Measurements from ENCODE around the gene ITGAX.
"Not testable (repeated sequence)": the region's sequence is repeated elsewhere in the genome, so short reads cannot be mapped to it uniquely, and the experiment has no call there.

ITGAX gene

DNA sequence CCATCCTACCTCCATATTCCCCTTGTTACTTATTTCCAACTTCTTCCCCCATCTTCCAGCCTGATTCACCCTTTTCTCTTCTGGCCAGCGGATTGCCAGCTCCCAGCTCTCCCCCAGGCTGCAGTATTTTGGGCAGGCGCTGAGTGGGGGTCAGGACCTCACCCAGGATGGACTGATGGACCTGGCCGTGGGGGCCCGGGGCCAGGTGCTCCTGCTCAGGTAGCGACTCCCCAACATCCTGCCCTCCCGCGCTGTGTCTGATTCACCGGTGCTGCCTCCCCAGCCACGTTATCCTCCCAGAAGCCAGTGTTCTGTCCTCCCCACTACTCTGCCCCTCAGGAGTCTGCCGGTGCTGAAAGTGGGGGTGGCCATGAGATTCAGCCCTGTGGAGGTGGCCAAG is 57.8 kb downstream of the ITGAX start:
- no peak for DNase-seq

DNA sequence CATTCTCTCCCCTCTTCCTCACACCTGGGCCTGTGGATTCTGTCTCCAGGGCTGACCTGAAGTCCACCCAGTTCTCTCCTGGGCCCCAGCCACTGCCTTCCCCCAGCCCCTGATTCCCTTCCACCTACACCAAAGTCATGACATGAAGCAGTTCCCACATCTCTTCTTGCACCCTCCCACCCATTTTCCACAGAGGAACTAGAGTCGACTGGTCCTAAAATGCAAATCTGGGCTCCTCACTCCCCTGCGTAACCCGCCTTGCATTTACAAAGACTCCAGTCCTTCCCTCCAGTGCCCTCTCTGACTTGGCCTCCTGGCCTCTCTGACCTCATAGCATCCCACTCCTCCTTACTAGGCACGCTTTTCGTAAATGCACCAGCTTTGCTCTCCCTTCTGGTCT is 58.4 kb downstream of the ITGAX start:
- no peak for DNase-seq

DNA sequence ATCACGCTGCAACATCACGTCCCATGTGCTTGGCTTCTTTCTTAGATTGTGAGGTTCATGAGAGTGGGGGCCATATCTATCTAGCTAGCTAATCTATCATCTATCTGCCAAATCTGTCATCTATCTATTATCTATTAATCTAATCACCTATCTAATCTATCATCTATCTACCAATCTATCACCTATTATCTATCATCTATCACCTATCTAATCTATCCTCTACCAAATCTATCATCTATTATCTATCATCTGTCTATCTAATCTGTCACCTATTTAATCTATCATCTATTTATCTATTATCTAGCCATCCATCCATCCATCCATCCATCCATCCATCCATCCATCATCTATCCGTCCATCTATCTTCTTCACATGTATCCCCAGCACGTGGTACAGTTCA is 59.0 kb downstream of the ITGAX start:
- no peak for DNase-seq

DNA sequence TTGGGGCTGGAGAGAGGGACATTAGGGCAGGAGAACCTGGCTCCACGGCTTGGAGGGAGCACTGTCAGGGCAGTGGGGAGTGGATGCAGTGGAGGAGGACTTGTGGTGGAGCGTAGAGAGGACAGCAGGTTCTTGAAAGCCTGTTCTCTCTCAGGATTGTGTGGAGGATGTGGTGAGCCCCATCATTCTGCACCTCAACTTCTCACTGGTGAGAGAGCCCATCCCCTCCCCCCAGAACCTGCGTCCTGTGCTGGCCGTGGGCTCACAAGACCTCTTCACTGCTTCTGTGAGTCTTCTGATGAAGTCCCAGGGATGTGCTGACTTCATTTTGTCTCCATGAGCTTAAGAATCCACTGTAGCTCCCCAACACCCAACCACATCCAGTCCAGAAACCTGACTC is 59.7 kb downstream of the ITGAX start:
- no peak for DNase-seq

DNA sequence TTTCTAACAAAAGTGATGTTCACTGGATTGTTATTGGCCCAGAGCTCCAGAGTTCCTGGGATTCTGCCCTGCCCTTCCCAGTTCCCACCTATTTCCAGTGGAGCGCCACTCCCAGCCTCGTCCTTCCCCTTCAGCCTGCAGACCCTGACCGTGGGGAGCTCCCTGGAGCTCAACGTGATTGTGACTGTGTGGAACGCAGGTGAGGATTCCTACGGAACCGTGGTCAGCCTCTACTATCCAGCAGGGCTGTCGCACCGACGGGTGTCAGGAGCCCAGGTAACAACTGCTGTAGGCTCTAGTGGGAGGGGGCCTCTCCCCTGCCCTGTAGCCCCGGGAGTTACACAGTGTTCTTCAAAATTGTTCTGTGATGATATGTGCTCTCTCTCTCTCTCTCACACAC is 61.4 kb downstream of the ITGAX start:
- no peak for DNase-seq

DNA sequence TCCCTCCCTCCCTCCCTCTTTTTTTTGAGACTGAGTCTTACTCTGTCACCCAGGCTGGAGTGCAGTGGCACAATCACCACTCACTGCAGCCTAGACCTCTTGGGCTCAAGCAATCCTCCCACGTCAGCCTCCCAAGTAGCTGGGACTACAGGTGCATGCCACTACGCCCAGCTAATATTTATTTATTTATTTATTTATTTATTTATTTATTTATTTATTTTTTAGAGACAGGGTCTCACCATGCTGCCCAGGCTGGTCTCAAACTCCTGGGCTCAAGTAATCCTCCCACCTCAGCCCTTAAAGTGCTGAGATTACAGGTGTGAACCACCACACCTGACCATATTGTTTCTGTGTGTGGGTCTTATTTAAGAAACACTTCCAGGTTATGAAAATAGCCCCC is 62.1 kb downstream of the ITGAX start:
- DNase-seq, result not testable (repeated sequence)

DNA sequence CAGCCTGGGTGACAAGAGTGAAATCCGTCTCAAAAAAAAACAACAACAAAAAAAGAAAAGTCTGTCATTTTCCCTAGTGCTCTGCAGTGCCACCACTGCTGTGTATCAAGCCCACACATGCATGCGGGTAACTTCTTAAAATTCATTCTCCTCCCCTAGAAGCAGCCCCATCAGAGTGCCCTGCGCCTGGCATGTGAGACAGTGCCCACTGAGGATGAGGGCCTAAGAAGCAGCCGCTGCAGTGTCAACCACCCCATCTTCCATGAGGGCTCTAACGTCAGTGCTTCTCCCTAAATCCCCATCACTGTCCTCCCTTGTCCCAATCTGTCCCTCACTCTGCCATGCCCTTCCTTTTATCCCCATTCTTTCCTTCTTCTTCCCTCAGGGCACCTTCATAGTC is 62.9 kb downstream of the ITGAX start:
- no peak for DNase-seq

DNA sequence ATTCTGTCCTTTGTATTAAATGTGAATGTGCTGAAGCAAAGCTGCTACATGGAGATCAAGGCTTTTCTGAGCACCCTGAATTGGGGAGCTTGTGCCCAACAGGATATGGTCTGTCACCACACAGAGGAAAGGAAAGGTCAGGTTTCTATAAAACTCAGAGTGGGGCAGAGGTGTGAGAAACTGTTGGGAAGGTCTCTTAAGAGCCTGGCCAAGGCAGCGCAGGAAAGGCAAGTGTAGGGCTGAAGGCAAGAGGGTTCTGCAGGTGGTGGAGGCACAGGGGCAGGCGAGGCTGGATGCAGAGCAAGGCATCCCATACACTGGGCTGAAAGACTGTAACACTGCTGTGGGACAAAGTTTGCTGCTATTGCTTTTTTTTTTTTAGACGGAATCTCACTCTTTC is 65.1 kb downstream of the ITGAX start:
- peak; percentile 73 for DNase-seq

DNA sequence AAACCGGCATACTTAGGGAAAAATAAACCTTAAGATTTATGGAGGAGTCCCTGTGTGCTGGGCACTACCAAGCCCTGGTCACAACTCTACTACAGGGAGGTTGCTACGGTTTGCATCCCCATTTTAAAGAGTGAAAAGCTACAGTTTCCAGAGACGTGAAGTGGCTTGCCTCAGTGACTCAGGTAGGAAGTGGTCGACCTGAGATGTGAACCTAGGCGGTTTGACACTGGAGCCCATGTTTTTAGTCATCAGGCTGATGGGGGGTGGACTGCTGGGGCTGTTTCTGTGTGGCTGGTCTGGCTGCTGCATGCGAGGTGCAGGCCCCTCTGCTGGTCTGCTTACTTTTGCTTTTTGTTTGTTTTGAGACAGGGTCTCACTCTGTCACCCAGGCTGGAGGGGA is 66.6 kb downstream of the ITGAX start:
- peak; percentile 84 for DNase-seq

DNA sequence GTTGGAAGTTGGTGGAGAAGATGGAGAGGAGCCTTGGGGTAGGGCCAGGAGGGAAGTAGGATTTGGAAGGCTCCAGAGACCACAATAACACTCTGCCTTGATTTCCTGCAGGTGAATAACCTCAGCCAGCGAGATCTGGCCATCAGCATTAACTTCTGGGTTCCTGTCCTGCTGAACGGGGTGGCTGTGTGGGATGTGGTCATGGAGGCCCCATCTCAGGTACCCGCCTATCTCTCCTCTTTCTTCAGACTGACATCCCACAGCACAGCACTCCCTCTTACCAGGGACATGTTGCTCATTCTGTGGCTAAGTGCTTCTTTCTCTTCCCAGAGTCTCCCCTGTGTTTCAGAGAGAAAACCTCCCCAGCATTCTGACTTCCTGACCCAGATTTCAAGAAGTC is 68.3 kb downstream of the ITGAX start:
- no peak for DNase-seq

DNA sequence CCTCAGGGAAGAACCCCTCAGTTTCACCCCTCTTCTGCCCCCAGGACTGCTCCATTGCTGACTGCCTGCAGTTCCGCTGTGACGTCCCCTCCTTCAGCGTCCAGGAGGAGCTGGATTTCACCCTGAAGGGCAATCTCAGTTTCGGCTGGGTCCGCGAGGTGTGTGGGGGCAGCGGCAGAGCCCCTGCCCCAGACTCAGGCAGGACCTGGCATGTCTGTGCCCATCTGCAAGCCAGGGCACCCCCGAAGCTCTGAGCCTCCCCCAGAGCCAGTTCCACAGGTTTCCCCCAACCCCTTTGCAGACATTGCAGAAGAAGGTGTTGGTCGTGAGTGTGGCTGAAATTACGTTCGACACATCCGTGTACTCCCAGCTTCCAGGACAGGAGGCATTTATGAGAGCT is 68.8 kb downstream of the ITGAX start:
- no peak for DNase-seq

DNA sequence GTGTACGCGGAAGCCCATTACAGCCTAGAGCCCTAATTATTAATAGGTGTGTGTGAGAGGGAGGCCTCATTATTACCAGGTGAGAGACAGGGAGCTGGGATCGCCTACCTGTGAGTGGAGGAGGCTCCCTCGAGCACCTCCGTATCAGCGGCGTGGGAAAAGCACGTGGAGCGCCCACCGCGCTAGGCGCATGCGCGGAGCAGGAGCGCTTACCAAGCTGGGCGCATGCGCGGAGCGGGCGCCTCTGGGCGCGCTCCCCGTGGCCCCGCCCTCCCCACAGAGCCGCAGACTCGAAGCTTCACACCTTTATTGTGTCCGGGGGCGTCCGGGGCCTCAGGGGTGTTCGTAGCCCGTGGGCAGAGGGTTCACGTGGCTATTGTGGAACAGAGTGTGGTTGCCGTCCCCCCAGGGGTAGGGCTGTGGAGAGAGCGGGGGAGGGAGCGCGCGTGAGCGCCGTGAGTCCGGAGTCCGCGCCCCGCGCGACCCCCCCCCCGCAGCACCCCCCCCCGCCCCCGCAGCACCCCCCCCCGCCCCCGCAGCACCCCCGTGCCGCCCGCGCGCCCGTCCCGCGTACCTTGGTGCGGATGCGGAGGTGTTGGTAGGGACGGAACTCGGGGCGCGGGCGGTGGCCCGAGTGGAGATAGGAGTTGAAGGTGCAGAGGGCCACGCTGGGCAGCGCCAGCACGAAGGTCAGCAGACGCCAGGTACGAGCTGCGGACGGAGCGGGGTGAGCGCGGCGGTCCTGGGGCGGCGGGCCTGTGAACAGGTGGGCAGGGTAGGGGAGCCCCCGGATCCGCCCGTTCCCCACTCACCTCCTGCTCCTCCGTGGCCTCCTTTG is 72.7 kb downstream of the ITGAX start:
- DNase-seq, result no peak

DNA sequence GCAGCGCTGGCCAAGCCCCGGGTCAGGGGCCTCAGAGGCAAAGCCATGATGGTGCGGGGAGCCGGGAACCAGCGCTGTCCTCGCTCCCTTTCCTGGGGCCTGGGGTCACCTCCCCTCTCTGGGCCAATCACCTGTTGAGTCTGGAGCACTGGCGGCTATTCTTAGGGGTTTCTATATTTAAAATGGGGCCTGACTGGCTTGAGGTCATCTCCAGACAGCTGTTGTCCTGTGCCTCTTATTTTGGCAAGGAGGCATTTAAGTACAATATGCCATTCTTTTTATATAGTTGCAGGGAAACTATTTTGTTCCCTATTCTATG is 73.3 kb downstream of the ITGAX start, which contains the start of gene COX6A2:
Gene COX6A2, minus strand, starts transcription at position 82 of the 319 bp plus-strand sequence. Its CDS starts 35 bp downstream, at position 47.
- DNase-seq, result no peak

DNA sequence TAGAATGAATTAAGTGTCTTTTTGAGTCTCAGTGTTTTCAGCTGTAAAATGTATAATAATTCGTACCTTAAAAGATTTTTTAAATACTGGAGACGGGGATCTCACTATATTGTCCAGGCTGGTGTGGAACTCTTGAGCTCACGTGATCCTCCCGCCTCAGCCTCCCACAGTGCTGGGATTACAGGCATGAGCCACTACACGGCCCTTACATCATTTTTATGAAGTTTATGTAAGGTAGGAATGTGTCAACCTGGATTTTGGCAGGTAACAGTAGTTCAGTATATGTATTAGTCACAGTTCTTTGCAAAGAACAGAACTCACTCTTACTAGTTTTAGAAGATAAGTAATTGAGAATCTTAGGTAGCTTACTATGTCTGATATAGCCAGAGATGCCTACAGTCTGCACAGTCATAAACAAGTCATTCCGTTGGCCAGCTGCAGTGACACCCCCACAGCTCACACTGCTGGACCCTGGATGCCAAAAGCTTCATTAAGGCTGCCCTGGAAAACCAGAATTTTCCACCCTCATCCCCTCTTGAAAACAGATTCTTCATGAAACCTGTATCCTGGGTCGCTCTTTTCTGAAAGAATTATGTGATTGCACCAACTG is 73.8 kb downstream of the ITGAX start:
- DNase-seq, result no peak

DNA sequence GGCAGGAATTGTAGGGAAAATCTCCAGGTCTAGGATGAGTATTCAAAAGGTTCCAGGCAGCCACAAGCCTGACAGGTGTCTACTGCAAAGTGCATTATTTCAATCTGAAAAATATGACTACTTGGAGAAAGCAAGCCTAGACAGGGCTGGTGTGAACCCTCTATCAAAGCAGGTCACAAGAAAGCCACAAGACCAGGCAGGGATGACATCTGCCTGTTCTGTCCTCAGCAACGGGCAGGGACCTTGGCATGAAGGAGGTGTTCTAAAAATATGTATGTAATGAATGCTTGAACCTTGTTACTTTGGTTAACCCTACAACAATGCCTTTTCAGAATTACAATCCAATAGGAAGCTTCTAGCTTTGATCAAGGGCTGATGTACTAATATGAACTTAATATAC is 74.3 kb downstream of the ITGAX start:
- DNase-seq, result no peak

DNA sequence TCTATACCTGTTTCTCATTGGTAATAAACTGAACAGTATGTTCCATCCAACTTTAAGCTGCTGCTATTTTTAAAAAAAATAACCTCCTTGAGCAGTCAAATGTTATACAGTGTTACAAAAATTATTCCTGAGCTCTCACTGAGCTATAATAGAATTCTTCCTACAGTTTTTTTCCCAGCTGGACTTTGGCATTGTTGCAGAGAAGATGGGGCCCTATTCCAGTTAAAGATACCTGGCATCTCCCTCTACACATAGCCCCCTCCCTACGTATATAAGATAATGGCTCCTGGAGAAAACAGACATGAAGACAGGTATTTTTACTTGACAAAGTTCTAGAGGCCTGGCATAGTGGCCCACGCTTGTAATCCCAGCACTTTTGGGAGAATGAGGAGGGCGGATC is 74.8 kb downstream of the ITGAX start:
- DNase-seq, result no peak

DNA sequence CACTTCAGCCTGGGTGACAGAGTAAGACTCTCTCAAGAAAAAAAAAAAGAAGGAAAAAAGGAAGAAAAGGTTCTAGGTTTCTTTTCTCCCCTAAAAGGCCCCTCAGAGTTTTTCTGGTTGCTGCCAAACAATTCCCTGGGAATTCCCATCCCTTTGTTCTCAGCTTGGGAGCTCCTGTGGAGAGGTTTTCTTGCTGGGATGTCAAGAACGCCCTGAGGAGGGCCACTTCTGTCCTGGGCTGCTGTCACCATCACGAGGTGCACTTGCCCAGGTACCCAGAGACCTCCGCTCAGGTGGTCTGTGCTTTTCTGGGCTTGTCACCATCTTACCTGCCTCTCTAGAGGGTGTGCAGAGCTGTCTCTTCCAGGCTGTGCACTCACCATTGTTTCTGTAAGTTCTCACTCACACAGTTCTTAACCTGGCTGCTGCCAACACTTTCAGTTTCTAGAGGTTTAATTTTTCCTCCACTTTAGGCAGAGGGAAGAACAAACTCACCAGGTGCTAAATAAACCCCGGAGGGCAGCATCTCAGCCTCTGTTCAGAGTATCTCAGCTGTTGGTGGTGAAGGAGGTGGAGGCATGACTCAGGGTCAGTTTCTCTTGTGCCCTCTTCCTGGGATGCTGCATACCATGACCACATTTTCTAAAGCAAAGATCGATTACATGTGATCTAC is 75.5 kb downstream of the ITGAX start:
- DNase-seq, result peak; percentile 42

Data from NK-92 treated with Interleukin-12 subunit alpha and Interleukin-12 subunit beta, amount 100 ng/mL, for 24 hours (cell line).